Hindlimb muscle (tissue), 1 donor: ENCODE results near the gene GPR85. TPM values are rescaled to one million over a fixed set of nuclear protein-coding genes. Genes with fewer than 3 reads are reported as not detected.
"Not testable (repeated sequence)": the region's sequence is repeated elsewhere in the genome, so short reads cannot be mapped to it uniquely, and the experiment has no call there.

ENCODE experiments used
- DNase-seq: peaks from one replicate; pipeline ENCODE4 v3.0.0-alpha.2; 2013
- polyA plus RNA-seq: library from polyadenylated mRNA; unstranded; fragments of 120-200 nt; gene quantifications from one replicate; pipeline ENCODE4 v1.2.1, GENCODE V29; 2013; ENCODE audit not compliant: insufficient read length

The GPR85 gene
- polyA plus RNA-seq, 1 donor, result 1.5 TPM

DNA sequence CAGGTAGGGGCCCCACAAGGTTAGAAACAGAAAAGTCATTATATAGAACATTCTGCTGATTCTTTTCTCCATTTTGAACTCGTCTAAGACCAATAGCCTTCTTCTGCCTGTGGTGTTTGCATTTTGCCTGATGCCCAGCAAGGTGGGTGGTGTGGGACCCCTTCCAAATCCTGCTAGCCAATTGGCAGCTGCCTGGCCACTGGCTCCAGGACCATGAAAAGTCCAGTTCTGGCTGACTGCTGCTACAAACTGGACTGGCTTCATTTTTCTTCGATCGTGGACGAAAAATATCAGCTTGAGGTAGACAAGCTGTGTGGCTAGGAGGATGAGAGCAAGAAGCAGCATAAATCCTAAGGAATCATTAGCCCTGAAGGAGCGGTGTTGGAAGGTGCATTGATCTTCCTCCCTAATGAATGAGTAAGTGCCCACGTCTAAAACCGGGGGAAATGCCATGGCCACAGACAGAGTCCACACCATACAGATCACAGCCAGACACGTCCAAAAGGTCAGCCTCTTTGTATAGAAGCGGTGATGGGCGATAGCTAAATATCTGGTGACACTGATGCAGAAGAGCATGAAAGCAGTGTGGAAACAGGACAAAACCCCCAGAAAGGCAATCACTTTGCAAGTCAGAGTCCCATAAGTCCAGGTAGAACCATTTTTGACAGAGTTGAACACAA, 2.7 kb downstream of the GPR85 start:
- no peak for DNase-seq

DNA sequence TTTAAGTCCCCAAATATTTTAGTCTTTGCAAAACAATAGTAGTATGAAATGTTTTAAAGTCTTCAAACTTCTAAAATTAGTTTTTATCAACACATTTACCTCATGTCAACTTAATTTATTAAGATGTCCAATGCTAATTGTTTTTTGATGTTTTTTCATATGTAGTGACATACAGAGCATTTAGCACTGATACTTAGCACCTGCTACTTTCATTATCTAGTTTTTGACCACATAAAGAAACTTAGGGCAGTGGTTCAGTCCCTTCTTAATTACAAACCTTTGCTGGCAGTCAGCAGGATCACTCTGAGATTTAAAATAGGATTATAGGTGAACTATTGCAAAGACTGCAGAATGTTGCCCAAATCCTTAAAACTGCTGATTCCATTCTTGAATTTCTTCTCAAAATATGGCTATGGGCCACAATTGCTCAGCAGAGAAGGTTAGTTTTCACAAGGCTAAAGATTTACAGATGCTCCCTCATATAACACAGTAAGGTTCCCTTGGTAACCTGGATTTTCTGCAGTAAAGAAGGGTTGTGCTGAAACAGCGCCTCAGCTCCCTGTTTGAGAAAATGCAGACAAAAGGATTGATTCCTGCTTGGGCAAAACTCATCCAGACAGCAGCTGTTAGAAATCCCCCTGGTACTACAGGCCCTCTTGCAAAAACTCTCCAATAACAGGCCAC, 3.4 kb downstream of the GPR85 start:
- no peak for DNase-seq

DNA sequence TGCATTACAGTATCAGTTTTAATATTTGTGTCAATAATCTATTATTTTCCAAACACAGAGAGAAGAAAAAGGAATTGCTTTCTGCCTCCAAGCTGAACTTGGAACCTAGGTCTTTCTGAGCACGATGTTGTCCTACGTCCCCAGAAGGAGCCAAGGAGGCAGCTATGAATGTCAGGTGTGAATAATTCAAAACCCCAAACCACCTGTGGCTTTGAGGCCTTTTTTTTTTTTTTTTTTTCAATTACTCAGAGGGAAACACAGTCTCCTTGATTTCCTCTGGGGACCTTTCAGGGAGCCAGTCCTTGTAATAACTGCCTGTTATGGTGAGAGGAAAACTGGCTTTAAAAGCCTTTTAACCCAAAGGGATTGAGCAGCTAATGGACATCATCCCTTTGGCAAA, 8.3 kb downstream of the GPR85 start:
- DNase-seq, result no peak

- DNase-seq, result no peak
Measured at GRCh38 chr7:113076703-113077102, 9.9 kb downstream of the GPR85 start.

DNA sequence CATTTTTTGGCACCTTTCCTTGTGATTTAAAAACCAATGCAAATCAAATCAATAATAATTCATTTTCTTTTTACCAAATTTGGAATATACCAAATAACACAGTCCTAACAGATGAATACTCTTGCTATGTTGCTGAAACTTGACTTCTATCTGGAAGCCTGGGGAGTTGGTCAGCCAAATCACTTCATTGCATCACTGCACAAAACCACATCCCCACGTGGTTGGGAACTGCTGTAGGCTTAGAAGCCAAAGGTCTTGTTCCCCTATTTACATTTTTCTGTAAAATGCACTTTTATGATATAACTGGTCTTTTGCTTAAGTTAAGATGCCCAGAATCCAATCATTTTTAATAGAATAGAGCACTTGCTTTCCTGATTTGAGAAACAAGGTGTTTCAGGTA, 15.2 kb downstream of the GPR85 start:
- no peak for DNase-seq

- no peak for DNase-seq
Measured at GRCh38 chr7:113062499-113062898, 24.1 kb downstream of the GPR85 start.

- no peak for DNase-seq
Measured at GRCh38 chr7:113060100-113060499, 26.5 kb downstream of the GPR85 start.

DNA sequence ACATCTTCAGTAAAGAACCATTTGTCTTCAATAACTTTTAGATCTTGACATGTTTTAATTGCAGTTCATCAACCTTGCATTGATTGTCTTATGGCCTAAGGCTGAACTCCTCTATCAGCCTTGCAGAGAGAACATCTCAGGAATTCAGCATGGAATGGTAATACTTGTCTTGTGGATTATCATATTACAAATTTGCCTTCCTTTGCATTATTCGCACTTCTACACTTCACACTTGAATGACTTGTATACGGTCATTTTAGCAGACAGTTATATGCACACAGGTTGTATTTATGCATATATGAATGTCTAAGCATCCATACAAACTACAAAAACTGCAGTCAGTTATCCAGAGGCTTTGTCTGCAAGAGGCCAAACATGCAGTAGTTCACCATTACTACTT, 31.7 kb downstream of the GPR85 start:
- DNase-seq, result no peak

GRCh38 chr7:113054272-113054671, 32.4 kb downstream of the GPR85 start:
- not testable (repeated sequence) for DNase-seq

DNA sequence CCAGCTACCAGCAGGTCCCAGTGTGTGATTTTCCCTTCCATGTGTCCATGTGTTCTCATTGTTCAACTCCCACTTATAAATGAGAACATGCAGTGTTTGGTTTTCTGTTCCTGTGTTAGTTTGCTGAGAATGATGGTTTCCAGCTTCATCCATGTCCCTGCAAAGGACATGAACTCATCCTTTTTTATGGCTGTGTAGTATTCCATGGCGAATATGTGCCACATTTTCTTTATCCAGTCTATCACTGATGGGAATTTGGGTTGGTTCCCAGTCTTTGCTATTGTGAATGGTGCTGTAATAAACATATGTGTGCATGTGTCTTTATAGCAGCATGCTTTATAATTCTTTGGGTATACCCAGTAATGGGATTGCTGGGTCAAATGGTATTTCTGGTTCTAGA, 37.4 kb downstream of the GPR85 start:
- DNase-seq, result not testable (repeated sequence)

GRCh38 chr7:113046453-113046852, 40.2 kb downstream of the GPR85 start:
- no peak for DNase-seq

GRCh38 chr7:113045379-113045778, 41.2 kb downstream of the GPR85 start:
- DNase-seq, result no peak

DNA sequence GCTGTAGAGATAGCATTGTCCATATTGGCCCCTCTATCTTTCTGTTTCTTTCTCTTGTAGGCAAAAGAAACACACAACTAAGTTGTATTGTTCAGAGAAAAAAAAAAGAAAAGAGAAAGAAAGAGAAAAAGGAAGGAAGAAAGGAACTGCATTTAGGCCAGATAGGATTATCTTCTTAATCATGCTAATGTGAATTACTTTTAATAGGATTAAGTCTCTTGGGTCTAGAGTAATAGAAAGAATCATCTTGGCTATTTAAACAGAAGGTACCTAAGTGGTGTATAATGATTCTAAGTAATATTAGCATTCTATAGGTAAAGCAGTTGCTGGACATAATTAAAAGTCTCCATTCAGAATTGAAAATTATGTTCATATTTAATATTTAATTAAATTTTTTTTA, 42.2 kb downstream of the GPR85 start:
- no peak for DNase-seq

DNA sequence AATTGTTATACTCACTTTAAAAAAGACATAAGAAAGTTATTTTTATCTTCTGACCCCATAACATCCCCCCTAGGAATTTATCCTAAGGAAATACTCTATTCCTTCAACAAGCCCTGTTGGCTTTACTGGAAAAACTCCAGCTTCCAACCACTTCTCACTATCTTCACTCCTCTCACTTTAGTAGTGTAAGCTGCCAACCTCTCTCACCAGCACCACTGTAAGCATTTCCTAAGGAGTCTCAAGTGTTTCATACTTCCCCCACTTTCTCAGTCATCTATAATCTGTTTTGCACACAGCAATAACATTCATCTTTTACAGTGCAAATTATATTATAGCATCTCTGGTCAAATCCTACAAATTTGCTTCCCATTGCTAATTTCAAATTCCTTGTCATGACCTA, 45.8 kb downstream of the GPR85 start:
- no peak for DNase-seq

GRCh38 chr7:113033959-113034358, 52.7 kb downstream of the GPR85 start:
- DNase-seq, result no peak

Other genes starting within 250 kb of the GPR85 start
- gene SMIM30, start 31.7 kb upstream of the GPR85 start, polyA plus RNA-seq, result 82.9 TPM